A549 (cell line): Measurements from ENCODE around the gene INTS14. TPM values are rescaled to one million over a fixed set of nuclear protein-coding genes. Genes with fewer than 3 reads are reported as not detected.

Experiments used
- ATAC-seq, 2 experiments: fragments of 200-7000 bp in 1 of 2; fragments of >200 bp in 1 of 2; cut with Nextera tagmentation in 1 of 2; cut with Tn5 transposase in 1 of 2; 3 replicates each; pipeline versions ENCODE4 v1.8.0 to v1.9.1; 2018 to 2020; ENCODE audit warnings: mild to moderate bottlenecking in 1 of 2, moderate library complexity in 1 of 2
- CTCF ChIA-PET: fragments of 300-600 bp; sonication (Branson Sonifier 250); formaldehyde crosslinking; extraction: SDS; loops from one replicate; lab custom pipeline; 2021; ENCODE audit warnings: antibody characterized with exemption, inconsistent platforms; lab: Yijun Ruan, JAX
- POLR2A ChIA-PET: fragments of 350-600 bp; formaldehyde crosslinking; extraction: SDS; loops from one replicate; lab custom pipeline; 2021; ENCODE audit warnings: antibody characterized with exemption, inconsistent platforms; lab: Yijun Ruan, JAX
- DNase-seq, 2 experiments: peaks; one replicate each; pipeline versions ENCODE4 v3.0.0 to v3.0.0-alpha.2; 2011 to 2016; ENCODE audit warnings: low read depth in 1 of 2, low spot score in 1 of 2
- FAIRE-seq: peaks from 2 replicates; lab custom pipeline; 2011; peaks lifted over from hg19 to GRCh38; lab: Jason Lieb, UNC
- H3K27ac ChIP-seq, 2 experiments: fragments of >200 bp; sonication (Bioruptor Twin); formaldehyde crosslinking; 3 replicates each; pipeline ENCODE4 v1.5.1; 2016 to 2017
- H3K4me1 ChIP-seq: fragments of >200 bp; sonication (Bioruptor Twin); formaldehyde crosslinking; 3 replicates; pipeline ENCODE4 v1.6.1; 2016
- H3K4me2 ChIP-seq: fragments of >200 bp; sonication (Bioruptor Twin); formaldehyde crosslinking; 3 replicates; pipeline ENCODE4 v1.6.1; 2016
- H3K4me3 ChIP-seq: fragments of >200 bp; sonication (Bioruptor Twin); formaldehyde crosslinking; 3 replicates; pipeline ENCODE4 v1.5.1; 2016
- H3K9me3 ChIP-seq: fragments of >200 bp; sonication (Bioruptor Twin); formaldehyde crosslinking; 3 replicates; pipeline ENCODE4 v1.6.1; 2016
- CBX8 ChIP-seq: fragments of 200-600 bp; sonication (generic); IDR thresholded peaks from 2 replicates; pipeline ENCODE4 v1.6.1; 2016
- CEBPB ChIP-seq, 2 experiments: fragments of >200 bp in 1 of 2; sonication (Bioruptor Twin) in 1 of 2; formaldehyde crosslinking in 1 of 2; IDR thresholded peaks; 2 replicates each; pipeline ENCODE4 v1.6.1; 2012 to 2016
- CHD2 ChIP-seq: fragments of 150-350 bp; IDR thresholded peaks from 2 replicates; pipeline ENCODE4 v1.6.1; 2014; ENCODE audit warnings: low read length; ENCODE audit not compliant: partially characterized antibody
- EP300 ChIP-seq, 2 experiments: fragments of >200 bp; sonication (Bioruptor Twin); formaldehyde crosslinking; IDR thresholded peaks; 2 replicates in 1 of 2; 3 replicates in 1 of 2; pipeline ENCODE4 v1.6.1; 2016 to 2017
- ESRRA ChIP-seq: fragments of 150-350 bp; IDR thresholded peaks from 2 replicates; pipeline ENCODE4 v1.6.1; 2014; ENCODE audit warnings: mild to moderate bottlenecking, low read length, borderline replicate concordance
- FOXS1 ChIP-seq: fragments of 250-450 bp; sonication (Bioruptor Pico); IDR thresholded peaks from 2 replicates; pipeline ENCODE4 v1.5.0; 2020; ENCODE audit warnings: mild to moderate bottlenecking, moderate library complexity
- GATA3 ChIP-seq: IDR thresholded peaks from 2 replicates; pipeline ENCODE4 v1.6.1; 2012; ENCODE audit warnings: borderline replicate concordance
- HDAC2 ChIP-seq: fragments of 200-600 bp; sonication (generic); IDR thresholded peaks from 2 replicates; pipeline ENCODE4 v1.6.1; 2016
- HEYL ChIP-seq: fragments of 250-450 bp; sonication (Bioruptor Pico); IDR thresholded peaks from 2 replicates; pipeline ENCODE4 v1.8.0; 2021; ENCODE audit warnings: mild to moderate bottlenecking, moderate library complexity
- MAFK ChIP-seq: fragments of 450-650 bp; IDR thresholded peaks from 2 replicates; pipeline ENCODE4 v1.6.1; 2014; ENCODE audit not compliant: partially characterized antibody
- MAZ ChIP-seq: fragments of 150-350 bp; IDR thresholded peaks from 2 replicates; pipeline ENCODE4 v1.6.1; 2014; ENCODE audit warnings: antibody characterized with exemption, low read depth, low read length, borderline replicate concordance
- NR3C1 ChIP-seq: fragments of >200 bp; sonication (Bioruptor Twin); formaldehyde crosslinking; IDR thresholded peaks from 3 replicates; pipeline ENCODE4 v1.6.1; 2017
- PHF8 ChIP-seq: fragments of 200-600 bp; sonication (generic); IDR thresholded peaks from 2 replicates; pipeline ENCODE4 v1.6.1; 2016; ENCODE audit warnings: low read depth, mild to moderate bottlenecking, antibody characterized with exemption, moderate library complexity, borderline replicate concordance
- POLR2A ChIP-seq: IDR thresholded peaks from 2 replicates; pipeline ENCODE4 v1.6.1; 2012; ENCODE audit warnings: mild to moderate bottlenecking, low read length
- RNF2 ChIP-seq: fragments of 200-600 bp; sonication (generic); IDR thresholded peaks from 2 replicates; pipeline ENCODE4 v1.6.1; 2016; ENCODE audit warnings: low read depth, mild to moderate bottlenecking, antibody characterized with exemption, moderate library complexity, borderline replicate concordance
- TP53 ChIP-seq: fragments of 250-450 bp; sonication (Bioruptor Pico); IDR thresholded peaks from 2 replicates; pipeline ENCODE4 v1.5.0; 2021; ENCODE audit warnings: mild to moderate bottlenecking, moderate library complexity
- ZNF302 ChIP-seq: fragments of 250-450 bp; sonication (Bioruptor Pico); IDR thresholded peaks from 2 replicates; pipeline ENCODE4 v1.9.0; 2021; ENCODE audit warnings: inconsistent platforms, mild to moderate bottlenecking, moderate library complexity
- WGBS: methylation state at CpG from one replicate; pipeline ENCODE4 v1.1.6; 2017; ENCODE audit errors: missing lambda C conversion rate; 5-methylcytosine and 5-hydroxymethylcytosine counted together
- polyA plus RNA-seq, 4 experiments: library from polyadenylated mRNA; depleted of rRNA in 3 of 4; stranded (reverse); fragments of >200 nt; fragmentation: RNase III in 1 of 4; extraction: RNeasy Plus Mini Kit Qiagen cat#74134 plus additional on column Dnase treatment in 1 of 4; gene quantifications; 2 replicates in 3 of 4; 3 replicates in 1 of 4; pipeline ENCODE4 v1.2.3, GENCODE V29; 2011 to 2017
- TF ChIP-seq, protein P1 (sequence below): fragments of >200 bp; sonication (Bioruptor Twin); formaldehyde crosslinking; IDR thresholded peaks from 3 replicates; pipeline ENCODE4 v1.5.1; 2016
- TF ChIP-seq, protein P2 (sequence below): fragments of >200 bp; sonication (Bioruptor Twin); formaldehyde crosslinking; IDR thresholded peaks from 2 replicates; pipeline ENCODE4 v1.6.1; 2016
- TF ChIP-seq, protein P3 (sequence below): fragments of 150-350 bp; IDR thresholded peaks from 2 replicates; pipeline ENCODE4 v1.6.1; 2014; ENCODE audit warnings: low read depth, mild to moderate bottlenecking, low read length
- TF ChIP-seq, protein P4 (sequence below): fragments of >200 bp; sonication (Bioruptor Twin); formaldehyde crosslinking; IDR thresholded peaks from 3 replicates; pipeline ENCODE4 v1.6.1; 2016
- TF ChIP-seq, protein P5 (sequence below): IDR thresholded peaks from 2 replicates; pipeline ENCODE4 v1.6.1; 2012

Gene INTS14
- polyA plus RNA-seq, 2 of the 4 experiments (the other 2 are of a cell fraction): 38.1 to 82.1 TPM

DNA sequence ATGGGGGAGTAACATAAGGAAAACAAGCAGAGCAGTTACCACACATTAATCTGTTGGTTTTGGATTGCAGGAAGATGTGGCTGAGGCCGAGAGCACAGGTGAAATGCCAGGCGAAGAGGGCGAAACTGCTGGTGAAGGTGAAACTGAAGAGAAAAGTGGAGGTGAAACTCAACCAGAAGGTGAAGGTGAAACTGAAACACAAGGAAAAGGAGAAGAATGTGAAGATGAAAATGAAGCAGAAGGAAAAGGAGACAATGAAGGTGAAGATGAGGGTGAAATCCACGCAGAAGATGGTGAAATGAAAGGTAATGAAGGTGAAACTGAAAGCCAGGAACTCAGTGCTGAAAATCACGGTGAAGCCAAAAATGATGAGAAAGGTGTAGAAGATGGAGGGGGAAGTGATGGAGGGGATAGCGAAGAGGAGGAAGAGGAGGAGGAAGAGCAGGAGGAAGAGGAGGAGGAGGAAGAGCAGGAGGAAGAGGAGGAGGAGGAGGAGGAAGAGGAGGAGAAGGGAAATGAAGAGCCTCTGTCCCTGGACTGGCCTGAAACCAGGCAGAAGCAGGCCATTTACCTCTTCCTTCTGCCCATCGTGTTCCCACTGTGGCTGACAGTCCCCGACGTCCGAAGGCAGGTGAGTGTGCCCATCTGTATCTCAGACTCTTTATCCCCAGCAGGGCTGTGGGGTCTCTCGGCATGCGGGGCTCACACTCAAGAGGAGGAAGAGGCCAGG, 39.5 kb upstream of the INTS14 start (continued):
- TF ChIP-seq CHD2 (no peak), CEBPB (IDR thresholded peaks at IDR 0.05) (no peak), MAFK (no peak)

DNA sequence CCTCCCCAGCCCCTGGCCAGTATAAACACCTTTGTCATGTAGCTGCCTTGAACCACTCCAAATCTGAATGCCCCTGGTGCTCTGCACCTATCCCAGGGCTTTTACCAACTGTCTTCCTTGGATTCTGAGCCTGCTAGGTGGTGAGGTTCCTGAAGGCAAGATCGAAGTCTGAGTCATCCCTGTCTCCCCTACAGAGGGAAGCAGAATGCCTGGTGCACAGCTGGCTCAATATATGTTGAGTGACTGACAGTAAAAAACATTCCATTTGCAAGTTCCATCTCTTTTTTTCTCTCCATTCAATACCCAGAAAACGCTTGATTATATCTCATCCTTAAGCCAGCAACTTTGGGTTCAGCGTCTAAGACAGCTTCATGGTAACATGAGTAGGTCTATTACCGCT, 35.6 kb upstream of the INTS14 start:
- WGBS: 75% methylated on average over 4 of the region's 4 CpGs
- DNase-seq: no peak
- ATAC-seq: no peak

DNA sequence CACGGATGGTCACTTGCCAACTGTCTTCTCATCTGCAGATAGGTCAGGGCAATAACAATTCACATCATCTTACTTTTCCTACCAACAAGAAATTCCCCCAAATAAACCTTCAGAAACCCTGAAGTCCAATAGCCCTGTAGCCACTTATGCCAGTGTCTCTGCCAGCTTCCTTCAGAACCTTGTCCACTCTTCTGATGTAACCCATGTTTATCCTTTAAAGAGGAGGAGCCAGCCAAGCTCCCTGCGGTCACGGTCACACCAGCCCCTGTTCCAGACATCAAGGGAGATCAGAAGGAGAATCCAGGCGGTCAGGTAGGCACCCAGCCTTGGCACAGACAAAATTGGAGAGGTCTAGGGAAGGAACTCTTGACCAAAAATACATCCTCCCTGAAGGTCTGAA, 34.5 kb upstream of the INTS14 start:
- no peak overlapping the region for H3K27ac ChIP-seq
- no peaks in the 10 kb centered on the region for H3K4me1 ChIP-seq
- ChIA-PET CTCF (interaction anchor here (1.2 to 21.1 kb wide), 6 partner anchors 3 to 224 kb away, joined by 3 to 229 read pairs (median 9); partner anchors contain the start of gene RAB11A), POLR2A (interaction anchor here (1.1 kb wide), 1 partner anchor 224 kb away, joined by 3 read pairs; the partner anchor contains the start of gene RAB11A)
- DNase-seq (no peak), ATAC-seq (no peak), FAIRE-seq (no peak)
- TF ChIP-seq, protein P1, sequence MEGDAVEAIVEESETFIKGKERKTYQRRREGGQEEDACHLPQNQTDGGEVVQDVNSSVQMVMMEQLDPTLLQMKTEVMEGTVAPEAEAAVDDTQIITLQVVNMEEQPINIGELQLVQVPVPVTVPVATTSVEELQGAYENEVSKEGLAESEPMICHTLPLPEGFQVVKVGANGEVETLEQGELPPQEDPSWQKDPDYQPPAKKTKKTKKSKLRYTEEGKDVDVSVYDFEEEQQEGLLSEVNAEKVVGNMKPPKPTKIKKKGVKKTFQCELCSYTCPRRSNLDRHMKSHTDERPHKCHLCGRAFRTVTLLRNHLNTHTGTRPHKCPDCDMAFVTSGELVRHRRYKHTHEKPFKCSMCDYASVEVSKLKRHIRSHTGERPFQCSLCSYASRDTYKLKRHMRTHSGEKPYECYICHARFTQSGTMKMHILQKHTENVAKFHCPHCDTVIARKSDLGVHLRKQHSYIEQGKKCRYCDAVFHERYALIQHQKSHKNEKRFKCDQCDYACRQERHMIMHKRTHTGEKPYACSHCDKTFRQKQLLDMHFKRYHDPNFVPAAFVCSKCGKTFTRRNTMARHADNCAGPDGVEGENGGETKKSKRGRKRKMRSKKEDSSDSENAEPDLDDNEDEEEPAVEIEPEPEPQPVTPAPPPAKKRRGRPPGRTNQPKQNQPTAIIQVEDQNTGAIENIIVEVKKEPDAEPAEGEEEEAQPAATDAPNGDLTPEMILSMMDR: no peak
- TF ChIP-seq ZNF302 (CRISPR knock-in tag) (no peak), HDAC2 (no peak), GATA3 (no peak), HEYL (no peak), RNF2 (no peak), ESRRA (no peak), FOXS1 (no peak), EP300 (IDR thresholded peaks at IDR 0.05) (no peak), MAFK (no peak), TP53 (CRISPR knock-in tag) (no peak), NR3C1 (no peak), POLR2A (no peak)
- TF ChIP-seq, protein P2, sequence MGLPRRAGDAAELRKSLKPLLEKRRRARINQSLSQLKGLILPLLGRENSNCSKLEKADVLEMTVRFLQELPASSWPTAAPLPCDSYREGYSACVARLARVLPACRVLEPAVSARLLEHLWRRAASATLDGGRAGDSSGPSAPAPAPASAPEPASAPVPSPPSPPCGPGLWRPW: no peak
- TF ChIP-seq, protein P3, sequence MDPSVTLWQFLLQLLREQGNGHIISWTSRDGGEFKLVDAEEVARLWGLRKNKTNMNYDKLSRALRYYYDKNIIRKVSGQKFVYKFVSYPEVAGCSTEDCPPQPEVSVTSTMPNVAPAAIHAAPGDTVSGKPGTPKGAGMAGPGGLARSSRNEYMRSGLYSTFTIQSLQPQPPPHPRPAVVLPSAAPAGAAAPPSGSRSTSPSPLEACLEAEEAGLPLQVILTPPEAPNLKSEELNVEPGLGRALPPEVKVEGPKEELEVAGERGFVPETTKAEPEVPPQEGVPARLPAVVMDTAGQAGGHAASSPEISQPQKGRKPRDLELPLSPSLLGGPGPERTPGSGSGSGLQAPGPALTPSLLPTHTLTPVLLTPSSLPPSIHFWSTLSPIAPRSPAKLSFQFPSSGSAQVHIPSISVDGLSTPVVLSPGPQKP: no peak
- TF ChIP-seq, protein P4, sequence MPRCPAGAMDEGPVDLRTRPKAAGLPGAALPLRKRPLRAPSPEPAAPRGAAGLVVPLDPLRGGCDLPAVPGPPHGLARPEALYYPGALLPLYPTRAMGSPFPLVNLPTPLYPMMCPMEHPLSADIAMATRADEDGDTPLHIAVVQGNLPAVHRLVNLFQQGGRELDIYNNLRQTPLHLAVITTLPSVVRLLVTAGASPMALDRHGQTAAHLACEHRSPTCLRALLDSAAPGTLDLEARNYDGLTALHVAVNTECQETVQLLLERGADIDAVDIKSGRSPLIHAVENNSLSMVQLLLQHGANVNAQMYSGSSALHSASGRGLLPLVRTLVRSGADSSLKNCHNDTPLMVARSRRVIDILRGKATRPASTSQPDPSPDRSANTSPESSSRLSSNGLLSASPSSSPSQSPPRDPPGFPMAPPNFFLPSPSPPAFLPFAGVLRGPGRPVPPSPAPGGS: no peak
- TF ChIP-seq, protein P5, sequence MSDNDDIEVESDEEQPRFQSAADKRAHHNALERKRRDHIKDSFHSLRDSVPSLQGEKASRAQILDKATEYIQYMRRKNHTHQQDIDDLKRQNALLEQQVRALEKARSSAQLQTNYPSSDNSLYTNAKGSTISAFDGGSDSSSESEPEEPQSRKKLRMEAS: no peak
- no peak overlapping the region for H3K4me3 ChIP-seq
- 74% methylated on average over 4 of the region's 4 CpGs for WGBS
- H3K9me3 ChIP-seq: no peaks in the 10 kb centered on the region
- H3K4me2 ChIP-seq: no peak overlapping the region

More for the DNA sequence above, 35.6 kb upstream of the INTS14 start:
- H3K9me3 ChIP-seq: no peaks in the 10 kb centered on the region
- no peak for TF ChIP-seq HDAC2
- TF ChIP-seq PHF8: no peak
- TF ChIP-seq MAZ: no peak
- TF ChIP-seq CBX8: no peak
- TF ChIP-seq, all 56 proteins: peak for 0
- Histone ChIP-seq H3K4me3 (no peak overlapping the region), H3K27ac (no peak overlapping the region), H3K4me1 (no peaks in the 10 kb centered on the region), H3K4me2 (no peak overlapping the region)
- ChIA-PET POLR2A (no interaction called here), CTCF (interaction anchor here (0.6 to 21.1 kb wide), 5 partner anchors 4 to 210 kb away, joined by 3 to 229 read pairs (median 7); no protein-coding TSS in a partner anchor)
- no peak for FAIRE-seq
